K562 (cell line): ENCODE results near the gene CEP78. TPM values are rescaled to one million over a fixed set of nuclear protein-coding genes. Genes with fewer than 3 reads are reported as not detected.
"Not testable (repeated sequence)": the region's sequence is repeated elsewhere in the genome, so short reads cannot be mapped to it uniquely, and the experiment has no call there.

Source experiments
- ATAC-seq: fragments of 200-7000 bp; cut with Tn5 transposase; 3 replicates; pipeline ENCODE4 v1.9.1; 2020; ENCODE audit warnings: moderate library complexity
- BruUV-seq: library from RNA; stranded (reverse); fragments of 400-500 nt; replicated peaks from 2 replicates; lab custom pipeline; 2021; lab: Mats Ljungman, UMichigan
- CTCF ChIA-PET: fragments of 300-600 bp; formaldehyde crosslinking; extraction: SDS; loops from one replicate; lab custom pipeline; 2021; ENCODE audit warnings: low intra/inter-chr PET ratio; lab: Yijun Ruan, JAX
- POLR2A ChIA-PET: fragments of 300-600, 350-650 bp; sonication (Branson Sonifier 250); formaldehyde crosslinking; extraction: SDS; loops from one replicate; lab custom pipeline; 2021; ENCODE audit warnings: antibody characterized with exemption, inconsistent platforms; lab: Yijun Ruan, JAX
- DNase-seq, 4 experiments: peaks; one replicate each; pipeline versions ENCODE4 v3.0.0 to v3.0.0-alpha.2; 2011 to 2018; ENCODE audit warnings: low spot score in 3 of 4, mixed read lengths in 3 of 4; ENCODE audit errors: extremely low read depth in 1 of 4
- FAIRE-seq: peaks from 2 replicates; lab custom pipeline; 2011; peaks lifted over from hg19 to GRCh38; lab: Jason Lieb, UNC
- H2AFZ ChIP-seq: 2 replicates; pipeline ENCODE4 v1.6.0; 2011; ENCODE audit warnings: low read depth, low read length, control low read depth, inconsistent platforms
- H3K27ac ChIP-seq: fragments of 200-600 bp; 3 replicates; pipeline ENCODE4 v1.8.0; 2011; ENCODE audit warnings: low read depth, mild to moderate bottlenecking, control low read depth, inconsistent platforms, low read length, moderate library complexity, mixed read lengths; ENCODE audit errors: extremely low read depth
- H3K27me3 ChIP-seq, 2 experiments: fragments of 300-600 bp in 1 of 2; 2 replicates in 1 of 2; 3 replicates in 1 of 2; pipeline versions ENCODE4 v1.6.0 to v1.8.0; 2011; ENCODE audit warnings: inconsistent platforms in 2 of 2, low read length in 2 of 2, mild to moderate bottlenecking in 1 of 2, mixed read lengths in 1 of 2, moderate library complexity in 1 of 2; ENCODE audit not compliant: control insufficient read depth in 2 of 2, insufficient read depth in 2 of 2
- H3K36me3 ChIP-seq: fragments of 300-600 bp; 3 replicates; pipeline ENCODE4 v1.8.0; 2011; ENCODE audit warnings: mild to moderate bottlenecking, low read length, inconsistent platforms; ENCODE audit not compliant: control insufficient read depth, insufficient read depth
- H3K4me1 ChIP-seq, 2 experiments: fragments of 200-600 bp in 1 of 2; replicated peaks in 1 of 2; 2 replicates in 1 of 2; 3 replicates in 1 of 2; pipeline versions ENCODE4 v1.5.1 to v1.8.0; 2011; ENCODE audit warnings: inconsistent platforms in 2 of 2, low read length in 2 of 2, mild to moderate bottlenecking in 1 of 2, mixed read lengths in 1 of 2, moderate library complexity in 1 of 2; ENCODE audit not compliant: control insufficient read depth in 2 of 2, insufficient read depth in 2 of 2
- H3K4me2 ChIP-seq: 2 replicates; pipeline ENCODE4 v1.6.1; 2011; ENCODE audit warnings: low read length, control low read depth, inconsistent platforms, mixed read lengths; ENCODE audit not compliant: insufficient read depth
- H3K4me3 ChIP-seq: fragments of 200-600 bp; sonication (generic), shearing (Covaris generic); 2 replicates; pipeline ENCODE4 v1.5.1; 2016; ENCODE audit warnings: control low read depth, inconsistent platforms
- H3K79me2 ChIP-seq: fragments of 200-600 bp; 3 replicates; pipeline ENCODE4 v1.8.0; 2011; ENCODE audit warnings: low read length, inconsistent platforms; ENCODE audit not compliant: control insufficient read depth, insufficient read depth
- H3K9ac ChIP-seq, 2 experiments: 2 replicates each; pipeline versions ENCODE4 v1.6.0 to v1.6.1; 2011; ENCODE audit warnings: low read depth in 2 of 2, low read length in 2 of 2, control low read depth in 1 of 2, inconsistent platforms in 1 of 2, mild to moderate bottlenecking in 1 of 2, mixed read lengths in 1 of 2; ENCODE audit not compliant: insufficient read depth in 1 of 2
- H3K9me1 ChIP-seq: one replicate; pipeline ENCODE4 v1.6.0; 2011; ENCODE audit warnings: inconsistent platforms, mild to moderate bottlenecking, low read length, moderate library complexity; ENCODE audit not compliant: control insufficient read depth, insufficient read depth
- H3K9me3 ChIP-seq: replicated peaks from 2 replicates; pipeline ENCODE4 v1.5.1; 2011; ENCODE audit warnings: low read depth, low read length, inconsistent platforms; ENCODE audit not compliant: control insufficient read depth, insufficient read depth
- H4K20me1 ChIP-seq: replicated peaks from 2 replicates; pipeline ENCODE4 v1.6.1; 2011; ENCODE audit warnings: low read length, inconsistent platforms, mixed read lengths; ENCODE audit not compliant: control insufficient read depth, insufficient read depth
- ARHGAP35 ChIP-seq: fragments of 450-650 bp; IDR thresholded peaks from 2 replicates; pipeline ENCODE4 v1.6.1; 2018; ENCODE audit not compliant: partially characterized antibody
- BACH1 ChIP-seq: fragments of 200-800 bp; sonication (Bioruptor generic); IDR thresholded peaks from 2 replicates; pipeline ENCODE4 v1.6.1; 2016; ENCODE audit warnings: missing genetic modification characterization, missing compliant biosample characterization
- FOXA3 ChIP-seq, 2 experiments: fragments of 450-650 bp in 1 of 2; sonication (generic) in 1 of 2; formaldehyde crosslinking; IDR thresholded peaks in 1 of 2; conservative IDR thresholded peaks in 1 of 2; 2 replicates each; pipeline versions ENCODE4 v1.4.0 to v1.8.0; 2020 to 2022; ENCODE audit warnings: mild to moderate bottlenecking in 2 of 2, missing genetic modification reagents in 1 of 2
- GTF2E2 ChIP-seq: fragments of 200-800 bp; sonication (Bioruptor generic); IDR thresholded peaks from 2 replicates; pipeline ENCODE4 v1.6.1; 2016; ENCODE audit warnings: missing genetic modification characterization, missing compliant biosample characterization
- HCFC1 ChIP-seq: IDR thresholded peaks from 2 replicates; pipeline ENCODE4 v1.6.1; 2012; ENCODE audit warnings: low read depth, low read length, improper control_type of control experiment
- HNRNPL ChIP-seq: fragments of 200-400 bp; formaldehyde crosslinking; IDR thresholded peaks from 2 replicates; pipeline ENCODE4 v1.6.1; 2017; ENCODE audit warnings: low read depth, mild to moderate bottlenecking, low read length
- MLX ChIP-seq, 2 experiments: fragments of 450-650 bp in 1 of 2; sonication (generic) in 1 of 2; formaldehyde crosslinking; conservative IDR thresholded peaks; 2 replicates each; pipeline versions ENCODE4 v1.4.0 to v1.8.1; 2020 to 2022; ENCODE audit warnings: mild to moderate bottlenecking in 1 of 2, missing genetic modification reagents in 1 of 2
- PTBP1 ChIP-seq: fragments of 200-400 bp; formaldehyde crosslinking; IDR thresholded peaks from 2 replicates; pipeline ENCODE4 v1.6.1; 2017; ENCODE audit warnings: low read depth, low read length
- SMC3 ChIP-seq: conservative IDR thresholded peaks from 2 replicates; pipeline ENCODE4 v1.6.1; 2011; ENCODE audit warnings: low read depth, low read length, improper control_type of control experiment; ENCODE audit not compliant: insufficient read depth
- ZNF311 ChIP-seq: fragments of 250-450 bp; sonication (Bioruptor Pico); IDR thresholded peaks from 2 replicates; pipeline ENCODE4 v1.4.0; 2020; ENCODE audit warnings: mild to moderate bottlenecking, moderate library complexity
- ZNF444 ChIP-seq: fragments of 250-450 bp; sonication (Bioruptor Pico); IDR thresholded peaks from 2 replicates; pipeline ENCODE4 v1.4.0; 2020; ENCODE audit warnings: mild to moderate bottlenecking, moderate library complexity
- WGBS: fragments of 100-300 bp; shearing (Covaris generic); methylation state at CpG from one replicate; pipeline ENCODE4 v1.1.6; 2016; ENCODE audit warnings: low coverage, mixed read lengths; ENCODE audit not compliant: insufficient coverage; ENCODE audit errors: missing lambda C conversion rate; 5-methylcytosine and 5-hydroxymethylcytosine counted together
- in situ Hi-C: fragments of 300-500 bp; cut with MboI; formaldehyde crosslinking; loops from 4 replicates; pipeline ENCODE4 v1.15.0; 2018; ENCODE audit warnings: inconsistent platforms, mixed read lengths
- intact Hi-C: fragments of 100-400 bp; cut with micrococcal nuclease; formaldehyde crosslinking; loops from 2 replicates; pipeline ENCODE4 v1.14.2; 2022
- polyA plus RNA-seq, 8 experiments: library from polyadenylated mRNA; depleted of rRNA in 4 of 8; stranded (reverse) in 5 of 8; unstranded in 3 of 8; fragments of >200 nt; fragmentation: Nextera tagmentation in 2 of 8; fragmentation: Illumina TruSeq in 1 of 8; extraction: Ambion mirVana in 2 of 8; extraction: Trizol in 1 of 8; gene quantifications; 2 replicates each; pipeline versions ENCODE4 v1.2.1 to v1.2.3, GENCODE V29; 2011 to 2014; ENCODE audit warnings: inconsistent platforms in 1 of 8, missing spikeins in 1 of 8
- total RNA-seq, 7 experiments: library from RNA; depleted of rRNA in 6 of 7; stranded (reverse); fragments of >200 nt in 6 of 7; fragmentation: Illumina TruSeq in 2 of 7; extraction: Trizol in 2 of 7; gene quantifications; 2 replicates each; pipeline versions ENCODE4 v1.2.1 to v1.2.3, GENCODE V29; 2011 to 2021; ENCODE audit warnings: low replicate concordance in 1 of 7
- TF ChIP-seq, protein P1 (sequence below): fragments of 450-650 bp; IDR thresholded peaks from 2 replicates; pipeline ENCODE4 v1.7.1; 2018; ENCODE audit warnings: mild to moderate bottlenecking, low read depth; ENCODE audit not compliant: partially characterized antibody

The CEP78 gene
- total and polyA plus RNA-seq, 9 of the 15 experiments (the other 6 are each of a cell fraction or from before 2014, with no cell fraction given) = 3.5 to 26.0 (median 21.5) TPM

- 1% methylated on average over 12 of the region's 16 CpGs for WGBS
These were observed 34.6 kb upstream of the CEP78 start for GRCh38 chr9:78201158-78201777.

DNA sequence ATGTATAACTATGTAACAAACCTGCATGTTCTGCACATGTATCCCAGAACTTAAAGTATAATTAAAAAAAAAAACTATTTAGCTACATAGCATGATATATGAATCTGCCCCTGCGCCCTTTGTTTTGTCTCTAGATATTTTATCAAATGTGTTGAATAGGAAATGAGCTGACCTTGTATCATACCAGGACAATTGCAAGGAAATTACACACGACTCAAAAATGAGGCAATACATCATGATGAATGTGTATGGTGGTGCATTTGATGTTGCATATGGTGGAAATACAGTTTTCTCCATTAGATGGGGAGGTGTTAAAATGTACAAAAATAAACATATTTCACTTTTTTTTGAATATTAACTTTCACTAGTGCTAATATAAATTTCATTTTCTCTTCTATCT is 28.6 kb upstream of the CEP78 start:
- intact Hi-C loops = no loop called here
- Histone ChIP-seq H3K79me2 (no peaks in the 10 kb centered on the region), H4K20me1 (no peaks in the 10 kb centered on the region), H3K9ac (no peak overlapping the region), H3K4me3 (no peak overlapping the region), H3K4me2 (no peak overlapping the region), H3K36me3 (no peaks in the 10 kb centered on the region), H3K9me1 (no peaks in the 10 kb centered on the region), H3K9me3 (no peaks in the 10 kb centered on the region), H3K27ac (no peak overlapping the region), H3K27me3 (peaks cover 0 to 6% of the 10 kb centered on the region in 2 experiments; a peak in 1 of 5 replicates), H3K4me1 (no peaks in the 10 kb centered on the region), H2AFZ (no peak overlapping the region)
- ChIA-PET CTCF (no interaction called here), POLR2A (no interaction called here)
- FAIRE-seq (no peak), ATAC-seq (no peak), DNase-seq (no peak)
- WGBS = 0% methylated on average over 2 of the region's 2 CpGs
- no TSS peak for BruUV-seq
- in situ Hi-C loops = no loop called here
- TF ChIP-seq BACH1 (tag) = no peak
- TF ChIP-seq ARHGAP35 = no peak
- TF ChIP-seq ZNF311 (CRISPR knock-in tag) = no peak
- no peak for TF ChIP-seq MLX (CRISPR knock-in tag; conservative IDR thresholded peaks at IDR 0.05)
- TF ChIP-seq, protein P1, sequence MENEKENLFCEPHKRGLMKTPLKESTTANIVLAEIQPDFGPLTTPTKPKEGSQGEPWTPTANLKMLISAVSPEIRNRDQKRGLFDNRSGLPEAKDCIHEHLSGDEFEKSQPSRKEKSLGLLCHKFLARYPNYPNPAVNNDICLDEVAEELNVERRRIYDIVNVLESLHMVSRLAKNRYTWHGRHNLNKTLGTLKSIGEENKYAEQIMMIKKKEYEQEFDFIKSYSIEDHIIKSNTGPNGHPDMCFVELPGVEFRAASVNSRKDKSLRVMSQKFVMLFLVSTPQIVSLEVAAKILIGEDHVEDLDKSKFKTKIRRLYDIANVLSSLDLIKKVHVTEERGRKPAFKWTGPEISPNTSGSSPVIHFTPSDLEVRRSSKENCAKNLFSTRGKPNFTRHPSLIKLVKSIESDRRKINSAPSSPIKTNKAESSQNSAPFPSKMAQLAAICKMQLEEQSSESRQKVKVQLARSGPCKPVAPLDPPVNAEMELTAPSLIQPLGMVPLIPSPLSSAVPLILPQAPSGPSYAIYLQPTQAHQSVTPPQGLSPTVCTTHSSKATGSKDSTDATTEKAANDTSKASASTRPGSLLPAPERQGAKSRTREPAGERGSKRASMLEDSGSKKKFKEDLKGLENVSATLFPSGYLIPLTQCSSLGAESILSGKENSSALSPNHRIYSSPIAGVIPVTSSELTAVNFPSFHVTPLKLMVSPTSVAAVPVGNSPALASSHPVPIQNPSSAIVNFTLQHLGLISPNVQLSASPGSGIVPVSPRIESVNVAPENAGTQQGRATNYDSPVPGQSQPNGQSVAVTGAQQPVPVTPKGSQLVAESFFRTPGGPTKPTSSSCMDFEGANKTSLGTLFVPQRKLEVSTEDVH = no peak
- no peak for TF ChIP-seq GTF2E2 (tag)
- TF ChIP-seq SMC3 = no peak
- TF ChIP-seq HNRNPL = no peak
- TF ChIP-seq HCFC1 = no peak
- no peak for TF ChIP-seq PTBP1
- TF ChIP-seq ZNF444 (CRISPR knock-in tag) = no peak

More at GRCh38 chr9:78201158-78201777, 34.6 kb upstream of the CEP78 start:
- H3K4me2 ChIP-seq, H2AFZ ChIP-seq, H4K20me1 ChIP-seq, in situ Hi-C loops, CTCF ChIA-PET, H3K9ac ChIP-seq, BruUV-seq, H3K4me1 ChIP-seq, H3K36me3 ChIP-seq, H3K4me3 ChIP-seq, H3K9me1 ChIP-seq, H3K9me3 ChIP-seq, H3K79me2 ChIP-seq, H3K27ac ChIP-seq, H3K27me3 ChIP-seq, FAIRE-seq, intact Hi-C loops, ATAC-seq: not testable (repeated sequence)
- peak in 1 of 4 experiments; percentile 6 for DNase-seq
- POLR2A ChIA-PET = interaction anchor here (0.6 to 1.1 kb wide), 2 partner anchors 9 to 79 kb away, joined by 3 read pairs; no protein-coding TSS in a partner anchor
- peak in 1 of 2 experiments; percentile 49; a peak in 2 of 4 replicates for TF ChIP-seq FOXA3 (CRISPR knock-in tag; conservative IDR thresholded peaks at IDR 0.05 in 1 of 2, IDR thresholded peaks at IDR 0.05 in 1 of 2)
